Measurements from ENCODE around the gene NELL1.

Gene NELL1

GRCh38 chr11:20874358-20874757 lies 205.0 kb downstream of the NELL1 start:
- no peak overlapping the region for H3K4me3 ChIP-seq (ENCODE audit: low read depth in 1 of 2, low read length in 2 of 2)
- H3K36me3 ChIP-seq (ENCODE audit: control insufficient read depth in 1 of 2, insufficient read depth in 2 of 2, low read length in 2 of 2) = no peaks in the 10 kb centered on the region
- H3K4me1 ChIP-seq (ENCODE audit: control insufficient read depth in 1 of 2, insufficient read depth in 2 of 2, low read length in 2 of 2) = no peaks in the 10 kb centered on the region
- H3K9me3 ChIP-seq (ENCODE audit: control insufficient read depth in 1 of 2, low read length in 2 of 2) = no peaks in the 10 kb centered on the region
- H3K27me3 ChIP-seq (ENCODE audit: low read depth, low read length) = no peaks in the 10 kb centered on the region
- no peak overlapping the region for H3K27ac ChIP-seq (ENCODE audit: low read length)

DNA sequence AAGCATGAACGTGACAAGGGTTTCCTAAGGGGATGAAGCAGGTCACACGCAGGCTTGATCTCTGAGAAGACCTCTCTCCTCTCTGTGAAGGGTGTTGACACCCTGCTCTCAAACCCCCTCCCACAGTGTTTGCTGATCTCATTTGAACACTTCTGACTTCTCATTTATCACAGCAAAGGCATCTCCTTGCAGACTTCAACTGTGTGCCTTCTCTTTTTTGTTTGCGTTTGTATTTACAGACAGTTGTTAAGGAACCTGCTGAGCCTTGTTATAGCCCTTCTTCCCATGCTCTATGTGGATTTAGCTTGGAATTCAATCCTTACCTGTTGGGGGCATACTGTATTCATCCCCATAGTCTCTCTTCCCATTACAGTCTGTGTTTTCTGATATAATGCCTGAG lies 206.5 kb downstream of the NELL1 start:
- H3K36me3 ChIP-seq (ENCODE audit: control insufficient read depth in 1 of 2, insufficient read depth in 2 of 2, low read length in 2 of 2) = no peaks in the 10 kb centered on the region
- H3K9me3 ChIP-seq (ENCODE audit: control insufficient read depth in 1 of 2, low read length in 2 of 2) = no peaks in the 10 kb centered on the region
- no peaks in the 10 kb centered on the region for H3K27me3 ChIP-seq (ENCODE audit: low read depth, low read length)
- H3K27ac ChIP-seq (ENCODE audit: low read length) = no peak overlapping the region
- no peak overlapping the region for H3K4me3 ChIP-seq (ENCODE audit: low read depth in 1 of 2, low read length in 2 of 2)
- H3K4me1 ChIP-seq (ENCODE audit: control insufficient read depth in 1 of 2, insufficient read depth in 2 of 2, low read length in 2 of 2) = no peaks in the 10 kb centered on the region

DNA sequence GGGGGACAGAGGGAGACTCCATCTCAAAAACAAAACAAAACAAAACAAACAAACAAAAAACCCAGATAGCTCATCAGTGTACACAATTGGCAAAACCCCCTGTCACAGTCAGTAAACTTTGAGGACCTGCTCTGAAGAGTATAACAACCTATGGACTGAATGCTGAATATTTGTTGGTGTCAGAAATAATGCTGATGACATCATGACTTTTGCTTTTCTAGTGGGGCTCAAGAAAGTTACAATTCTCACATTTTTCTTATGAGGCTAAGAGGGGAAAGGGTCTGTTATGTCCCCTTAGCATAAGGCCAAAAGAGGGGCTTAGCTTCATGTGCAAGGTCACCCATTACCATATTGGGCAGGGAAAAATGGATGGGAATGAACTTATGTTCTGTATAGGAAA lies 207.4 kb downstream of the NELL1 start:
- Histone ChIP-seq H3K9me3 (ENCODE audit: control insufficient read depth in 1 of 2, low read length in 2 of 2) (no peaks in the 10 kb centered on the region), H3K4me1 (ENCODE audit: control insufficient read depth in 1 of 2, insufficient read depth in 2 of 2, low read length in 2 of 2) (no peaks in the 10 kb centered on the region), H3K36me3 (ENCODE audit: control insufficient read depth in 1 of 2, insufficient read depth in 2 of 2, low read length in 2 of 2) (no peaks in the 10 kb centered on the region), H3K27me3 (ENCODE audit: low read depth, low read length) (no peaks in the 10 kb centered on the region), H3K4me3 (ENCODE audit: low read depth in 1 of 2, low read length in 2 of 2) (no peak overlapping the region), H3K27ac (ENCODE audit: low read length) (no peak overlapping the region)

GRCh38 chr11:20880094-20880493 lies 210.7 kb downstream of the NELL1 start:
- Histone ChIP-seq H3K9me3 (ENCODE audit: control insufficient read depth in 1 of 2, low read length in 2 of 2) (no peaks in the 10 kb centered on the region), H3K36me3 (ENCODE audit: control insufficient read depth in 1 of 2, insufficient read depth in 2 of 2, low read length in 2 of 2) (no peaks in the 10 kb centered on the region), H3K4me3 (ENCODE audit: low read depth in 1 of 2, low read length in 2 of 2) (no peak overlapping the region), H3K4me1 (ENCODE audit: control insufficient read depth in 1 of 2, insufficient read depth in 2 of 2, low read length in 2 of 2) (no peaks in the 10 kb centered on the region), H3K27me3 (ENCODE audit: low read depth, low read length) (no peaks in the 10 kb centered on the region), H3K27ac (ENCODE audit: low read length) (no peak overlapping the region)

GRCh38 chr11:20881328-20882079 lies 212.1 kb downstream of the NELL1 start:
- H3K27me3 ChIP-seq (ENCODE audit: low read depth, low read length) = no peaks in the 10 kb centered on the region
- no peaks in the 10 kb centered on the region for H3K36me3 ChIP-seq (ENCODE audit: control insufficient read depth in 1 of 2, insufficient read depth in 2 of 2, low read length in 2 of 2)
- no peaks in the 10 kb centered on the region for H3K4me1 ChIP-seq (ENCODE audit: control insufficient read depth in 1 of 2, insufficient read depth in 2 of 2, low read length in 2 of 2)
- H3K27ac ChIP-seq (ENCODE audit: low read length) = no peak overlapping the region
- H3K9me3 ChIP-seq (ENCODE audit: control insufficient read depth in 1 of 2, low read length in 2 of 2) = no peaks in the 10 kb centered on the region
- H3K4me3 ChIP-seq (ENCODE audit: low read depth in 1 of 2, low read length in 2 of 2) = no peak overlapping the region

GRCh38 chr11:20887137-20887536 lies 217.8 kb downstream of the NELL1 start:
- no peak overlapping the region for H3K27ac ChIP-seq (ENCODE audit: low read length)
- no peaks in the 10 kb centered on the region for H3K4me1 ChIP-seq (ENCODE audit: control insufficient read depth in 1 of 2, insufficient read depth in 2 of 2, low read length in 2 of 2)
- no peaks in the 10 kb centered on the region for H3K36me3 ChIP-seq (ENCODE audit: control insufficient read depth in 1 of 2, insufficient read depth in 2 of 2, low read length in 2 of 2)
- no peaks in the 10 kb centered on the region for H3K27me3 ChIP-seq (ENCODE audit: low read depth, low read length)
- no peaks in the 10 kb centered on the region for H3K9me3 ChIP-seq (ENCODE audit: control insufficient read depth in 1 of 2, low read length in 2 of 2)
- no peak overlapping the region for H3K4me3 ChIP-seq (ENCODE audit: low read depth in 1 of 2, low read length in 2 of 2)

DNA sequence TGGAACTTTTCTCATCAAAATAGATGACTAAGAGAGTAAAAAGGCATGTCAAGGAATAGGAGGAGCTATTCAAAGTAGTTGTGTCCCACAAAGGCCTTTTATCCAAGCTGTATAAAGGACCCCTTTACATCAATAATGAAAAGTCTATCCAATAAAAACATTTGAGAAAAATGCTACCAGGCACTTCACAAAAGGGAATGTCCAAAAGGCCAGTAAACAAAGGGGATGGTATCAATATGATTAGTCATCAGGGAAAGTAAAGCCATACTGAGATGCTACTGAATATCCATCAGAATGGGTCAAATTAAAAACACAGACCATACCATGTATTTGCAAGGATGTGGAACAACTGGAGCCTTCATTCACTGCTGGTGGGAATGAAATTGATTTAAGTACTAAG lies 224.9 kb downstream of the NELL1 start:
- Histone ChIP-seq H3K4me1 (ENCODE audit: control insufficient read depth in 1 of 2, insufficient read depth in 2 of 2, low read length in 2 of 2) (no peaks in the 10 kb centered on the region), H3K36me3 (ENCODE audit: control insufficient read depth in 1 of 2, insufficient read depth in 2 of 2, low read length in 2 of 2) (no peaks in the 10 kb centered on the region), H3K27ac (ENCODE audit: low read length) (no peak overlapping the region), H3K9me3 (ENCODE audit: control insufficient read depth in 1 of 2, low read length in 2 of 2) (no peaks in the 10 kb centered on the region), H3K27me3 (ENCODE audit: low read depth, low read length) (no peaks in the 10 kb centered on the region), H3K4me3 (ENCODE audit: low read depth in 1 of 2, low read length in 2 of 2) (no peak overlapping the region)

- Histone ChIP-seq H3K27me3 (ENCODE audit: low read depth, low read length) (no peaks in the 10 kb centered on the region), H3K27ac (ENCODE audit: low read length) (no peak overlapping the region)
These were observed 240.8 kb downstream of the NELL1 start for GRCh38 chr11:20909995-20910726.

DNA sequence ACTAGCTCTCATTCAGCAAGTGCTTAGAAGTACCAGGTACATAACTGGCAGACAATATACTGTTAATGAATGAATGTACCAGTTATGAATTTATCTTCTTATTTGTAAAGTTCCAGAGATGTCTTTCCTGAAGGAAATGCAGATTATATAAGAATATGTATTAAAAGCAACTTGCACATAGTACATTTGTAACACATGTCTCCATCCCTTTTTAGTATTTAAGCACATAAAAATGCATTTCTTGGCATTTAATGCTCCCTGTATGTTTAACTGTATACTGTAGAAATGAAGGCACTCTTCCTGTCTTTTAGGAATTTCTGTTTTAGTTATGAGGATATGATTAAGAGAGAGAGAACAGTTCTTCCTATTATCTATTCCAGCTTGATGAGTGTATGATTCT lies 241.3 kb downstream of the NELL1 start:
- no peak overlapping the region for H3K4me3 ChIP-seq (ENCODE audit: low read depth in 1 of 2, low read length in 2 of 2)
- H3K27me3 ChIP-seq (ENCODE audit: low read depth, low read length) = no peaks in the 10 kb centered on the region
- no peak overlapping the region for H3K27ac ChIP-seq (ENCODE audit: low read length)
- H3K36me3 ChIP-seq (ENCODE audit: control insufficient read depth in 1 of 2, insufficient read depth in 2 of 2, low read length in 2 of 2) = no peaks in the 10 kb centered on the region
- H3K4me1 ChIP-seq (ENCODE audit: control insufficient read depth in 1 of 2, insufficient read depth in 2 of 2, low read length in 2 of 2) = no peaks in the 10 kb centered on the region
- H3K9me3 ChIP-seq (ENCODE audit: control insufficient read depth in 1 of 2, low read length in 2 of 2) = peaks cover 0 to 2% of the 10 kb centered on the region in 2 donors

More at GRCh38 chr11:20909995-20910726, 240.8 kb downstream of the NELL1 start:
- H3K36me3 ChIP-seq (ENCODE audit: control insufficient read depth in 1 of 2, insufficient read depth in 2 of 2, low read length in 2 of 2) = no peaks in the 10 kb centered on the region
- peaks cover 0 to 3% of the 10 kb centered on the region in 2 donors for H3K9me3 ChIP-seq (ENCODE audit: control insufficient read depth in 1 of 2, low read length in 2 of 2)
- H3K4me1 ChIP-seq (ENCODE audit: control insufficient read depth in 1 of 2, insufficient read depth in 2 of 2, low read length in 2 of 2) = no peaks in the 10 kb centered on the region
- H3K4me3 ChIP-seq (ENCODE audit: low read depth in 1 of 2, low read length in 2 of 2) = no peak overlapping the region

GRCh38 chr11:20912065-20912821 lies 242.9 kb downstream of the NELL1 start:
- Histone ChIP-seq H3K36me3 (ENCODE audit: control insufficient read depth in 1 of 2, insufficient read depth in 2 of 2, low read length in 2 of 2) (no peaks in the 10 kb centered on the region), H3K27me3 (ENCODE audit: low read depth, low read length) (no peaks in the 10 kb centered on the region)

DNA sequence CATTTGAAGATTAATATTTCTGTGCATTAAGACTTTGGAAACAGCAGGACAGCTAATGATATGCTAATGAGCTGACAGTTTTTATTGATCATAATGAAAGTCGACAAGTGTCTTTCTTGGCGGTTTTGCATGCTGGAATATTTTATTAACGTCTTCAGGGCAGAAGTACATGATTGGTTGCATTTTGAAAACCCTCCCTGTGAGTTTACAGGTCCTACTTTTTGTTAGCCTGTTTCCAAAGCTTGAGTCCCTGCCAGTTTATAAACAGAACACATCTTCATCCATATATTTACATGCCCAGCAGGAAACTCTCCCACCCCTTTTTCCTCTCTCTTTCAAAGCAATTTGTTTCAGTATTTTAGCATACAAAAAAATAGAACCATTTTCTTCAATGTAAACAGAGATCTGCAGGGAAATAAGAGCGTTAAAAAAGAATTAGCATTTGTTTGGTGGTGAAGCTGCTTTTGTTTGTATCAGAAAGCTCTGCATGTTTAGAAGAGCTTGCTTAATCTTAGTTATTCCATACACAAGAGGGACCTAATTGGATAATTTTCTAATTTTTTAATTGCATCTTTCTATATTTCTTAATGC lies 243.6 kb downstream of the NELL1 start:
- Histone ChIP-seq H3K9me3 (ENCODE audit: control insufficient read depth in 1 of 2, low read length in 2 of 2) (no peaks in the 10 kb centered on the region), H3K4me3 (ENCODE audit: low read depth in 1 of 2, low read length in 2 of 2) (no peak overlapping the region), H3K4me1 (ENCODE audit: control insufficient read depth in 1 of 2, insufficient read depth in 2 of 2, low read length in 2 of 2) (no peaks in the 10 kb centered on the region), H3K27me3 (ENCODE audit: low read depth, low read length) (no peaks in the 10 kb centered on the region), H3K27ac (ENCODE audit: low read length) (no peak overlapping the region), H3K36me3 (ENCODE audit: control insufficient read depth in 1 of 2, insufficient read depth in 2 of 2, low read length in 2 of 2) (no peaks in the 10 kb centered on the region)

More at GRCh38 chr11:20912065-20912821, 242.9 kb downstream of the NELL1 start:
- Histone ChIP-seq H3K4me1 (ENCODE audit: control insufficient read depth in 1 of 2, insufficient read depth in 2 of 2, low read length in 2 of 2) (no peaks in the 10 kb centered on the region), H3K27ac (ENCODE audit: low read length) (no peak overlapping the region), H3K4me3 (ENCODE audit: low read depth in 1 of 2, low read length in 2 of 2) (no peak overlapping the region), H3K9me3 (ENCODE audit: control insufficient read depth in 1 of 2, low read length in 2 of 2) (peaks cover 0 to 2% of the 10 kb centered on the region in 2 donors)

Data from muscle layer of duodenum (tissue), 2 donors.